HL-60 (cell line): Measurements from ENCODE around the gene OR11G2.

Experiments used
- POLR2AphosphoS5 ChIP-seq: IDR thresholded peaks from 2 replicates; pipeline ENCODE4 v1.6.1; 2012; ENCODE audit warnings: low read depth
- TF ChIP-seq, protein P1 (sequence below): IDR thresholded peaks from one replicate; pipeline ENCODE4 v1.5.1; 2011; ENCODE audit warnings: low read length, control low read depth, inconsistent platforms; ENCODE audit not compliant: insufficient read depth
- TF ChIP-seq, protein P2 (sequence below): IDR thresholded peaks from 2 replicates; pipeline ENCODE4 v1.6.1; 2012; ENCODE audit warnings: low read depth; ENCODE audit not compliant: insufficient replicate concordance

DNA sequence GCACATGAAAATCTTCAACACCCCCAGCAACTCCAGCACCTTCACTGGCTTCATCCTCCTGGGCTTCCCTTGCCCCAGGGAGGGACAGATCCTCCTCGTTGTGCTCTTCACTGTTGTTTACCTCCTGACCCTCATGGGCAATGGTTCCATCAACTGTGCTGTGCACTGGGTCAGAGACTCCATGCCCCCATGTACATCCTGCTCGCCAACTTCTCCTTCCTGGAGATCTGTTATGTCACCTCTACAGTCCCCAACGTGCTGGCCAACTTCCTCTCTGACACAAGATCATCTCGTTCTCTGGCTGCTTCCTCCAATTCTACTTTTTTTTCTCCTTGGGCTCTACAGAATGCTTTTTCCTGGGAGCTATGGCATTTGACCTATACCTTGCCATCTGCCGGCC lies 11.5 kb upstream of the OR11G2 start:
- TF ChIP-seq, protein P1, sequence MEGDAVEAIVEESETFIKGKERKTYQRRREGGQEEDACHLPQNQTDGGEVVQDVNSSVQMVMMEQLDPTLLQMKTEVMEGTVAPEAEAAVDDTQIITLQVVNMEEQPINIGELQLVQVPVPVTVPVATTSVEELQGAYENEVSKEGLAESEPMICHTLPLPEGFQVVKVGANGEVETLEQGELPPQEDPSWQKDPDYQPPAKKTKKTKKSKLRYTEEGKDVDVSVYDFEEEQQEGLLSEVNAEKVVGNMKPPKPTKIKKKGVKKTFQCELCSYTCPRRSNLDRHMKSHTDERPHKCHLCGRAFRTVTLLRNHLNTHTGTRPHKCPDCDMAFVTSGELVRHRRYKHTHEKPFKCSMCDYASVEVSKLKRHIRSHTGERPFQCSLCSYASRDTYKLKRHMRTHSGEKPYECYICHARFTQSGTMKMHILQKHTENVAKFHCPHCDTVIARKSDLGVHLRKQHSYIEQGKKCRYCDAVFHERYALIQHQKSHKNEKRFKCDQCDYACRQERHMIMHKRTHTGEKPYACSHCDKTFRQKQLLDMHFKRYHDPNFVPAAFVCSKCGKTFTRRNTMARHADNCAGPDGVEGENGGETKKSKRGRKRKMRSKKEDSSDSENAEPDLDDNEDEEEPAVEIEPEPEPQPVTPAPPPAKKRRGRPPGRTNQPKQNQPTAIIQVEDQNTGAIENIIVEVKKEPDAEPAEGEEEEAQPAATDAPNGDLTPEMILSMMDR: no peak
- TF ChIP-seq POLR2AphosphoS5: no peak
- TF ChIP-seq, protein P2, sequence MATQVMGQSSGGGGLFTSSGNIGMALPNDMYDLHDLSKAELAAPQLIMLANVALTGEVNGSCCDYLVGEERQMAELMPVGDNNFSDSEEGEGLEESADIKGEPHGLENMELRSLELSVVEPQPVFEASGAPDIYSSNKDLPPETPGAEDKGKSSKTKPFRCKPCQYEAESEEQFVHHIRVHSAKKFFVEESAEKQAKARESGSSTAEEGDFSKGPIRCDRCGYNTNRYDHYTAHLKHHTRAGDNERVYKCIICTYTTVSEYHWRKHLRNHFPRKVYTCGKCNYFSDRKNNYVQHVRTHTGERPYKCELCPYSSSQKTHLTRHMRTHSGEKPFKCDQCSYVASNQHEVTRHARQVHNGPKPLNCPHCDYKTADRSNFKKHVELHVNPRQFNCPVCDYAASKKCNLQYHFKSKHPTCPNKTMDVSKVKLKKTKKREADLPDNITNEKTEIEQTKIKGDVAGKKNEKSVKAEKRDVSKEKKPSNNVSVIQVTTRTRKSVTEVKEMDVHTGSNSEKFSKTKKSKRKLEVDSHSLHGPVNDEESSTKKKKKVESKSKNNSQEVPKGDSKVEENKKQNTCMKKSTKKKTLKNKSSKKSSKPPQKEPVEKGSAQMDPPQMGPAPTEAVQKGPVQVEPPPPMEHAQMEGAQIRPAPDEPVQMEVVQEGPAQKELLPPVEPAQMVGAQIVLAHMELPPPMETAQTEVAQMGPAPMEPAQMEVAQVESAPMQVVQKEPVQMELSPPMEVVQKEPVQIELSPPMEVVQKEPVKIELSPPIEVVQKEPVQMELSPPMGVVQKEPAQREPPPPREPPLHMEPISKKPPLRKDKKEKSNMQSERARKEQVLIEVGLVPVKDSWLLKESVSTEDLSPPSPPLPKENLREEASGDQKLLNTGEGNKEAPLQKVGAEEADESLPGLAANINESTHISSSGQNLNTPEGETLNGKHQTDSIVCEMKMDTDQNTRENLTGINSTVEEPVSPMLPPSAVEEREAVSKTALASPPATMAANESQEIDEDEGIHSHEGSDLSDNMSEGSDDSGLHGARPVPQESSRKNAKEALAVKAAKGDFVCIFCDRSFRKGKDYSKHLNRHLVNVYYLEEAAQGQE: no peak
